Panc1 (cell line): ENCODE measurements around the gene TIGD7. TPM values are rescaled to one million over a fixed set of nuclear protein-coding genes. Genes with fewer than 3 reads are reported as not detected.

Experiments
- ATAC-seq: fragments of 200-7000 bp; cut with Tn5 transposase; 2 replicates; pipeline ENCODE4 v1.9.1; 2020; ENCODE audit warnings: mild to moderate bottlenecking, moderate library complexity
- BruUV-seq: library from RNA; stranded (reverse); fragments of 400-500 nt; replicated peaks from 2 replicates; lab custom pipeline; 2021; lab: Mats Ljungman, UMichigan
- CTCF ChIA-PET: fragments of 300-600 bp; sonication (Branson Sonifier 250); formaldehyde crosslinking; loops from one replicate; lab custom pipeline; 2022; ENCODE audit warnings: antibody characterized with exemption; lab: Charles Lee
- POLR2A ChIA-PET: fragments of 300-600 bp; sonication (Branson Sonifier 250); formaldehyde crosslinking; loops from one replicate; lab custom pipeline; 2022; ENCODE audit warnings: antibody characterized with exemption; lab: Charles Lee
- DNase-seq: peaks from one replicate; pipeline ENCODE4 v3.0.0-alpha.2; 2010; ENCODE audit warnings: low read depth, low spot score
- H3K27ac ChIP-seq: 2 replicates; pipeline ENCODE4 v1.5.1; 2011; ENCODE audit warnings: mild to moderate bottlenecking, low read length, inconsistent platforms
- H3K27me3 ChIP-seq: fragments of 200-500 bp; sonication (Bioruptor generic); 2 replicates; pipeline ENCODE4 v1.6.0; 2014; ENCODE audit warnings: low read length, inconsistent platforms; ENCODE audit not compliant: control insufficient read depth, insufficient read depth
- H3K36me3 ChIP-seq: fragments of 200-500 bp; sonication (Bioruptor generic); 2 replicates; pipeline ENCODE4 v1.5.1; 2014; ENCODE audit warnings: inconsistent platforms, mild to moderate bottlenecking, low read length, moderate library complexity; ENCODE audit not compliant: control insufficient read depth, insufficient read depth
- H3K4me1 ChIP-seq: 2 replicates; pipeline ENCODE4 v1.5.1; 2011; ENCODE audit warnings: inconsistent platforms, mild to moderate bottlenecking, low read length, moderate library complexity; ENCODE audit not compliant: control insufficient read depth, insufficient read depth
- H3K4me3 ChIP-seq, 2 experiments: 2 replicates each; pipeline ENCODE4 v1.5.1; 2011 to 2012; ENCODE audit warnings: low read depth in 2 of 2, low read length in 2 of 2, mild to moderate bottlenecking in 2 of 2, inconsistent platforms in 1 of 2, moderate library complexity in 1 of 2
- H3K9me3 ChIP-seq: fragments of 200-500 bp; sonication (Bioruptor generic); 2 replicates; pipeline ENCODE4 v1.5.1; 2014; ENCODE audit warnings: low read depth, mild to moderate bottlenecking, inconsistent platforms, low read length, moderate library complexity; ENCODE audit not compliant: control insufficient read depth, insufficient read depth
- POLR2AphosphoS5 ChIP-seq: IDR thresholded peaks from 2 replicates; pipeline ENCODE4 v1.6.1; 2012; ENCODE audit warnings: mild to moderate bottlenecking, low read depth, low read length, moderate library complexity
- SIN3A ChIP-seq: IDR thresholded peaks from 2 replicates; pipeline ENCODE4 v1.6.1; 2012; ENCODE audit warnings: low read depth, mild to moderate bottlenecking, low read length, moderate library complexity, borderline replicate concordance; ENCODE audit not compliant: insufficient read depth
- TCF7L2 ChIP-seq: IDR thresholded peaks from 2 replicates; pipeline ENCODE4 v1.6.1; 2011; ENCODE audit warnings: mild to moderate bottlenecking, low read depth, low read length, inconsistent platforms
- in situ Hi-C: cut with HindIII; loops from 2 replicates; pipeline ENCODE4 v1.10.0; 2016; ENCODE audit warnings: low sequenced_read_pairs, low pct_unique_long_range_greater_than_20kb
- intact Hi-C: fragments of 100-400 bp; cut with micrococcal nuclease; formaldehyde crosslinking; loops from one replicate; pipeline ENCODE4 v1.10.0; 2022; ENCODE audit not compliant: unreplicated experiment
- total RNA-seq: library from RNA; stranded (reverse); gene quantifications from one replicate; pipeline ENCODE4 v1.2.1, GENCODE V29; 2021; ENCODE audit not compliant: unreplicated experiment
- TF ChIP-seq, protein P1 (sequence below): fragments of 450-650 bp; IDR thresholded peaks from 2 replicates; pipeline ENCODE4 v1.5.1; 2017; ENCODE audit warnings: mild to moderate bottlenecking
- TF ChIP-seq, protein P2 (sequence below), 2 experiments: IDR thresholded peaks; 2 replicates each; pipeline ENCODE4 v1.6.1; 2011 to 2012; ENCODE audit warnings: low read depth in 2 of 2, control low read depth in 1 of 2, low read length in 1 of 2, mild to moderate bottlenecking in 1 of 2, moderate library complexity in 1 of 2; ENCODE audit not compliant: insufficient read depth in 1 of 2

The TIGD7 gene
- total RNA-seq, 1 experiment from 2014 or later = 4.5 TPM

DNA sequence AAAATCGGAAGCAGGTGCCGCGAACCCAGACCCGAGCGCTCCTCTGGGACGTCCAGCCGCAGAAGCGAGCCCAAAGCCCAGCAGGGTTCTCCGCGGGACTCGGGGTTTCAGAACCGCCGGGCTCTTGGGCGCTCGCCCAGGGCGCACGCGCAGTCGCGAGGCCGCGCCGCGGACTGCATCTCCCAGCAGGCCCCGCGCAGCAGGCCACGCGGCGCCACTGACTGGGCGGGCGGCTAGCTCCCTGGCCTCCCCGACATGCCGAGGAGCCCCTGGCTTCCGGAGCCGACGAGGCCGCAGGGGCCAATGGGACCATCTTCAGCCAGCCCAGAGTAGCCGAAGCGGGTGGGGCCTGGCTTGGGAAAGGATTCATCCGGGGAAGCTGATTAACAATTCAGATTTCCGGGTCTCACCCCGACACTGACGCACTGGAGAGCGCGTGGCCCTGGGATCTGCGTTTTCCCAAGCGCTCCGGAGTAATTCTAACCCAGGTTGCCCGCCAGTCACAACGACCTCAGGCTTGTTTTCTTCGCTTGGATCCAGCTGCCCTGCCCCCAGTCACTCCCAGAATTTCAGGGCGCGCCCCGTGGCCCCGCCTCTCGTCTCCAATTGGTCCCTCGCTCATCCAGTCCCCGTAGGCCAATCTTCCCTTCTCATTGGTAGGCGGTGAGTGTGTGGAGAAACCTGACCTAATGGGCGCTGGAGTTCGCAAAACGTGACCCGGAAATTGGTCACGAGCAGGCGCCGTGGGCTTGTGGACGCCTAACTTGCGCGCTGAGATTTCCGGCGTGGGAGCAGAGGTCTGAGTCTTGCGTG is 22.3 kb downstream of the TIGD7 start, which contains the start of gene ZNF263:
ZNF263 (plus strand) TSS at position 762 of the 813 bp plus-strand sequence. CDS start 328 bp downstream, outside the sequence.
- Histone ChIP-seq H3K4me1 (no peaks in the 10 kb centered on the region; the same call in 1 of the 2 replicates), H3K27ac (peak within 1 kb of the TSS; percentile 95), H3K9me3 (peaks cover 30% of the 10 kb centered on the region), H3K36me3 (peaks cover 10% of the 10 kb centered on the region), H3K4me3 (peak within 1 kb of the TSS; percentile 96 to 99), H3K27me3 (no peaks in the 10 kb centered on the region)
- in situ Hi-C loops (no loop called here), intact Hi-C loops (no loop called here)
- ATAC-seq (peak; percentile 96), DNase-seq (peak; percentile 93)
- ChIA-PET POLR2A (no interaction called here), CTCF (interaction anchor here (1.5 kb wide), 1 partner anchor 16 kb away, joined by 6 read pairs; no protein-coding TSS in a partner anchor)
- TF ChIP-seq, protein P1, sequence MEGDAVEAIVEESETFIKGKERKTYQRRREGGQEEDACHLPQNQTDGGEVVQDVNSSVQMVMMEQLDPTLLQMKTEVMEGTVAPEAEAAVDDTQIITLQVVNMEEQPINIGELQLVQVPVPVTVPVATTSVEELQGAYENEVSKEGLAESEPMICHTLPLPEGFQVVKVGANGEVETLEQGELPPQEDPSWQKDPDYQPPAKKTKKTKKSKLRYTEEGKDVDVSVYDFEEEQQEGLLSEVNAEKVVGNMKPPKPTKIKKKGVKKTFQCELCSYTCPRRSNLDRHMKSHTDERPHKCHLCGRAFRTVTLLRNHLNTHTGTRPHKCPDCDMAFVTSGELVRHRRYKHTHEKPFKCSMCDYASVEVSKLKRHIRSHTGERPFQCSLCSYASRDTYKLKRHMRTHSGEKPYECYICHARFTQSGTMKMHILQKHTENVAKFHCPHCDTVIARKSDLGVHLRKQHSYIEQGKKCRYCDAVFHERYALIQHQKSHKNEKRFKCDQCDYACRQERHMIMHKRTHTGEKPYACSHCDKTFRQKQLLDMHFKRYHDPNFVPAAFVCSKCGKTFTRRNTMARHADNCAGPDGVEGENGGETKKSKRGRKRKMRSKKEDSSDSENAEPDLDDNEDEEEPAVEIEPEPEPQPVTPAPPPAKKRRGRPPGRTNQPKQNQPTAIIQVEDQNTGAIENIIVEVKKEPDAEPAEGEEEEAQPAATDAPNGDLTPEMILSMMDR = no peak
- TF ChIP-seq SIN3A (peak; percentile 66; the same call in 1 of the 2 replicates), TCF7L2 (peak; percentile 50; the same call in 1 of the 2 replicates), POLR2AphosphoS5 (peak; percentile 85)
- TF ChIP-seq, protein P2, sequence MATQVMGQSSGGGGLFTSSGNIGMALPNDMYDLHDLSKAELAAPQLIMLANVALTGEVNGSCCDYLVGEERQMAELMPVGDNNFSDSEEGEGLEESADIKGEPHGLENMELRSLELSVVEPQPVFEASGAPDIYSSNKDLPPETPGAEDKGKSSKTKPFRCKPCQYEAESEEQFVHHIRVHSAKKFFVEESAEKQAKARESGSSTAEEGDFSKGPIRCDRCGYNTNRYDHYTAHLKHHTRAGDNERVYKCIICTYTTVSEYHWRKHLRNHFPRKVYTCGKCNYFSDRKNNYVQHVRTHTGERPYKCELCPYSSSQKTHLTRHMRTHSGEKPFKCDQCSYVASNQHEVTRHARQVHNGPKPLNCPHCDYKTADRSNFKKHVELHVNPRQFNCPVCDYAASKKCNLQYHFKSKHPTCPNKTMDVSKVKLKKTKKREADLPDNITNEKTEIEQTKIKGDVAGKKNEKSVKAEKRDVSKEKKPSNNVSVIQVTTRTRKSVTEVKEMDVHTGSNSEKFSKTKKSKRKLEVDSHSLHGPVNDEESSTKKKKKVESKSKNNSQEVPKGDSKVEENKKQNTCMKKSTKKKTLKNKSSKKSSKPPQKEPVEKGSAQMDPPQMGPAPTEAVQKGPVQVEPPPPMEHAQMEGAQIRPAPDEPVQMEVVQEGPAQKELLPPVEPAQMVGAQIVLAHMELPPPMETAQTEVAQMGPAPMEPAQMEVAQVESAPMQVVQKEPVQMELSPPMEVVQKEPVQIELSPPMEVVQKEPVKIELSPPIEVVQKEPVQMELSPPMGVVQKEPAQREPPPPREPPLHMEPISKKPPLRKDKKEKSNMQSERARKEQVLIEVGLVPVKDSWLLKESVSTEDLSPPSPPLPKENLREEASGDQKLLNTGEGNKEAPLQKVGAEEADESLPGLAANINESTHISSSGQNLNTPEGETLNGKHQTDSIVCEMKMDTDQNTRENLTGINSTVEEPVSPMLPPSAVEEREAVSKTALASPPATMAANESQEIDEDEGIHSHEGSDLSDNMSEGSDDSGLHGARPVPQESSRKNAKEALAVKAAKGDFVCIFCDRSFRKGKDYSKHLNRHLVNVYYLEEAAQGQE (IDR thresholded peaks at IDR 0.05; ENCODE audit: insufficient read depth in 1 of 2, low read depth in 2 of 2, low read length in 1 of 2) = no peak
- BruUV-seq = TSS peak; percentile 93

DNA sequence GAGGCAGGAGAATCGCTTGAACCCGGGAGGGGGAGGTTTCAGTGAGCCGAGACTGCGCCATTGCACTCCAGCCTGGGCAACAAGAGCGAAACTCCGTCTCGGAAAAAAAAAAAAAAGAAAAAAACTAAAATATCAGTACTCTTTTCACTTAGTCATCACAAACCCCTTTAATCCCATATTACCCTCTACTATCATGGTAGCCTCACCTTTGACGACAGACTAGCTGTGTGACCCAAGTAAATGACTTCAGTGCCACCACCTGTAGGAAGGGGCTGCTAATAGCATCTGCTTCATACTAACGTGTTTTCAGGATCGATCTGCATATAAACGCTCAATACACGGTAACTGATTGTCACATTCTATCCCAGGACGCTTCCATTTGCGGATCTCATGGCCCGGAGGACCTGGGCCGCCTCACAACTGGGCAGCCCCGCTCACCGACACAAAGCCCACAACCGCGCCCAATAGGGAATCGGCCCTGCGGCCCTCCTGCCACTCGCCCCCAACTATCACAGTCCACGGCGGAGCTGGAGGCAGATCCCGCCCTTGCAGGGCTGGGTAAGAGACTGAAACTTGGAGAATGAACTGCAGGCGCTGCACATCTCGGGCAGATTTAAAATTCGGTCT is 23.0 kb downstream of the TIGD7 start:
- BruUV-seq = no TSS peak
- peak overlapping the region; percentile 95 for H3K27ac ChIP-seq
- in situ Hi-C loops = no loop called here
- TF ChIP-seq, protein P2 (IDR thresholded peaks at IDR 0.05; ENCODE audit: insufficient read depth in 1 of 2, low read depth in 2 of 2, low read length in 1 of 2) = no peak
- TF ChIP-seq, protein P1 = no peak
- TF ChIP-seq POLR2AphosphoS5 = no peak
- DNase-seq (no peak), ATAC-seq (peak; percentile 73)
- peak overlapping the region; percentile 96 to 99 for H3K4me3 ChIP-seq
- peaks cover 26% of the 10 kb centered on the region for H3K9me3 ChIP-seq
- H3K27me3 ChIP-seq = no peaks in the 10 kb centered on the region; the same call in 1 of the 2 replicates
- no peaks in the 10 kb centered on the region; the same call in 1 of the 2 replicates for H3K4me1 ChIP-seq
- ChIA-PET POLR2A (no interaction called here), CTCF (interaction anchor here (1.5 kb wide), 1 partner anchor 15 kb away, joined by 6 read pairs; no protein-coding TSS in a partner anchor)
- H3K36me3 ChIP-seq = peaks cover 7% of the 10 kb centered on the region
- intact Hi-C loops = no loop called here
